Activated CD4-positive, alpha-beta T cell treated with anti-CD3 and anti-CD28 coated beads for 1 hour (primary cell): ENCODE measurements around the gene TMEM38B.
"Not testable (repeated sequence)": the region's sequence is repeated elsewhere in the genome, so short reads cannot be mapped to it uniquely, and the experiment has no call there.

Source experiments
- DNase-seq: peaks from one replicate; pipeline ENCODE4 v3.0.0-alpha.2; 2020

Gene TMEM38B

DNA sequence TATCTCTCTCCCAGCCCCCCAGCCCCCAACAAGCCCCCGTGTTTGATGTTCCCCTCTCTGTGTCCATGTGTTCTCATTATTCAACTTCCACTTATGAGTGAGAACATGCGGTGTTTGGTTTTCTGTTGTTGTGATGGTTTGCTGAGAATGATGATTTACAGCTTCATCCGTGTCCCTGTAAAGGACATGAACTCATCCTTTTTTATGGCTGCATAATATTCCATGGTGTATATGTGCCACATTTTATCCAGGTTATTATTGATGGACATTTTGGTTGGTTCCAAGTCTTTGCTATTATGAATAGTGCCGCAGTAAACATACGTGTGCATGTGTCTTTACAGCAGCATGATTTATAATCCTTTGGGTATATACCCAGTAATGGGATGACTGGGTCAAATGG, 33.9 kb downstream of the TMEM38B start:
- not testable (repeated sequence) for DNase-seq

DNA sequence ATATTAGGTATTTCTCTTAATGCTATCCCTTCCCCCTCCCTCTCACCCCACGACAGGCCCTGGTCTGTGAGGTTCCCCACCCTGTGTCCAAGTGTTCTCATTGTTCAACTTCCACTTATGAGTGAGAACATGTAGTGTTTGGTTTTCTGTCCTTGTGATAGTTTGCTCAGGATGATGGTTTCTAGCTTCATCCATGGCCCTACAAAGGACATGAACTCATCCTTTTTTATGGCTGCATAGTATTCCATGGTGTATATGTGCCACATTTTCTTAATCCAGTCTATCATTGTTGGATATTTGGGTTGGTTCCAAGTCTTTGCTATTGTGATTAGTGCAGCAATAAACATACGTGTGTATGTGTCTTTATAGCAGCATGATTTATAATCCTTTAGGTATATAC, 37.1 kb downstream of the TMEM38B start:
- not testable (repeated sequence) for DNase-seq

DNA sequence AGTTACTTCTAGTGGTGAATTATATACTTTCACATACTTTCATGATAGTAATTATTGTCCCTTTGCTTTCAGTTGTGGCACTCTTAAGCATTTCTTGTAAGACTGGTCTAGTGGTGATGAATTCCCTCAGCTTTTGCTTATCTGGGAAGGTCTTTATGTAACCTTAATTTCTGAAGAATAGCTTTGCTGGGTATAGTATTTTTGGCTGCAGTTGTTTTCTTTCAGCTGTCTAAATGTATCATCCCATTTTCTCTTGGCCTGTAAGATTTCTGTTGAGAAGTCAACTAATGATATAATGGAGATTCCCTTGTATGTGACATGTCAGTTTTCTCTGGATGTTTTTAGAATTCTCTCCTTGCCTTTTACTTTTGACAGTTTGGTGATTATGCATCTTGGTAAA, 41.0 kb downstream of the TMEM38B start:
- no peak for DNase-seq

- DNase-seq = no peak
These were observed 42.9 kb downstream of the TMEM38B start for GRCh38 chr9:105737205-105737604.

DNA sequence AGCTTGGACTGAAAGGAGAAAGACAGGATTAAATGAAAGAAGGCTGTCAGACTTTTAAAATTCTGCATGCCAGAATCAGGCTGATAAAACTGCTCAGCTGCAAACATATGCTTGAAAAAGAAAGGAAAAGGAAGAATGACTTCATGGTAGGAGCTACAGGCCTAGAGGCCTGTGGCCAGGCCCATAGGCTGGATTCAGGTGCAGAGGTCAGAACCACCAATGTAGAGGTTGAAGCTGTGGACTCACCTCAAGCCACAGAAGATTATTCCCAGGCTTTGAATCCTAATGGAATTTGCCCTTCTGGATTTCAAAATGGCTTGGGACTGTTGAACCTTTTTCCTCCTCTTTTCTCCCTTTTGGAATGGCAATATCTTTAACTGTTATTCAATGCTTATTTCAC, 47.7 kb downstream of the TMEM38B start:
- DNase-seq = no peak

DNA sequence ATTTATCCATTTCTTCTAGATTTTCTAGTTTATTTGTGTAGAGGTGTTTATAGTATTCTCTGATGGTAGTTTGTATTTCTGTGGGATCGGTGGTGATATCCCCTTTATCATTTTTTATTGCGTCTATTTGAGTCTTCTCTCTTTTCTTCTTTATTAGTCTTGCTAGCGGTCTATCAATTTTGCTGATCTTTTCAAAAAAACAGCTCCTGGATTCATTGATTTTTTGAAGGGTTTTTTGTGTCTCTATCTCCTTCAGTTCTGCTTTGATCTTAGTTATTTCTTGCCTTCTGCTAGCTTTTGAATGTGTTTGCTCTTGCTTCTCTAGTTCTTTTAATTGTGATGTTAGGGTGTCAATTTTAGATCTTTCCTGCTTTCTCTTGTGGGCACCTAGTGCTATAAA, 53.0 kb downstream of the TMEM38B start:
- not testable (repeated sequence) for DNase-seq

GRCh38 chr9:105751761-105752160, 57.4 kb downstream of the TMEM38B start:
- DNase-seq = no peak

- DNase-seq = no peak
These were observed 63.3 kb downstream of the TMEM38B start for GRCh38 chr9:105757496-105758251.

GRCh38 chr9:105760053-105760452, 65.7 kb downstream of the TMEM38B start:
- no peak for DNase-seq

DNA sequence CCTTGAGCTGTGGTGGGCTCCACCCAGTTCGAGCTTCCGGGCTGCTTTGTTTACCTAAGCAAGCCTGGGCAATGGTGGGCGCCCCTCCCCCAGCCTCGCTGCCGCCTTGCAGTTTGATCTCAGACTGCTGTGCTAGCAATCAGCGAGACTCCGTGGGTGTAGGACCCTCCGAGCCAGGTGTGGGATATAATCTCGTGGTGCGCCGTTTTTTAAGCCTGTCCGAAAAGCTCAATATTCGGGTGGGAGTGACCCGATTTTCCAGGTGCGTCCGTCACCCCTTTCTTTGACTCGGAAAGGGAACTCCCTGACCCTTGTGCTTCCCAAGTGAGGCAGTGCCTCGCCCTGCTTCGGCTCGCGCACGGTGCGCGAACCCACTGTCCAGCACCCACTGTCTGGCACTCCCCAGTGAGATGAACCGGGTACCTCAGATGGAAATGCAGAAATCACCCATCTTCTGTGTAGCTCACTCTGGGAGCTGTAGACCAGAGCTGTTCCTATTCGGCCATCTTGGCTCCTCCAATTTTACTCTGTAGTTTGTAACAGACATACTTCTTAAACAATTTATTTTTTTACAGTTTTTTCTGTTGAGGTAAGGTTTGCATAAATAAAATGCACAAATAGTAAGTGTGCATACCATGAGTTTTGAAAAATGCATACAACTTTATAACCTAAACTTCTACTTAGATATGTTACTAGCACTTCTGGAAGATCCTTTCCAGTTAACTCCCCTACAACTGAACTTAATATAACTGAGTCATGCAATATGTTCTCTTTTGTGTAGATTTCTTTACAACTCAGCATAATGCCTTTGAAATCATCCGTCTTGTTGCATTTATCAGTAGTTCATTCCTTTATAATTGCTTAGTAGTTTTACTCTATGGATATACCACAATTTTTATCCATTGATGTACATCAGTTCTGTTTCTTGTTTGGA, 88.5 kb downstream of the TMEM38B start:
- DNase-seq = not testable (repeated sequence)

DNA sequence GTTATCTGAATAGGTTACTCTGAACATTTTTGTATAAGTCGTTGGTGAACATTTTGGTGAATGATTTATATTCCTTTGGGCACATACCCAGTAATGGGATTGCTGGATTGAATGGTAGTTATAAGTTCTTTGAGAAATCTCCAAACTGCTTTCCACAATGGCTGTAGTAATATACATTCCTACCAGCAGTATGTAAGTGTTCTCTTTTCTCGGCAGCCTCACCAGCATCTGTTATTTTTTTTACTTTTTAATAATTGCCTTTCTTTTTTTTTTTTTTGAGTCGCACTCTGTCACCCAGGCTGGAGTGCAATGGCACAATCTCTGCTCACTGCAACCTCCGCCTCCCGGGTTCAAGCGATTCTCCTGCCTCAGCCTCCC, 89.1 kb downstream of the TMEM38B start:
- not testable (repeated sequence) for DNase-seq

- not testable (repeated sequence) for DNase-seq
These were observed 92.5 kb downstream of the TMEM38B start for GRCh38 chr9:105786796-105787195.

DNA sequence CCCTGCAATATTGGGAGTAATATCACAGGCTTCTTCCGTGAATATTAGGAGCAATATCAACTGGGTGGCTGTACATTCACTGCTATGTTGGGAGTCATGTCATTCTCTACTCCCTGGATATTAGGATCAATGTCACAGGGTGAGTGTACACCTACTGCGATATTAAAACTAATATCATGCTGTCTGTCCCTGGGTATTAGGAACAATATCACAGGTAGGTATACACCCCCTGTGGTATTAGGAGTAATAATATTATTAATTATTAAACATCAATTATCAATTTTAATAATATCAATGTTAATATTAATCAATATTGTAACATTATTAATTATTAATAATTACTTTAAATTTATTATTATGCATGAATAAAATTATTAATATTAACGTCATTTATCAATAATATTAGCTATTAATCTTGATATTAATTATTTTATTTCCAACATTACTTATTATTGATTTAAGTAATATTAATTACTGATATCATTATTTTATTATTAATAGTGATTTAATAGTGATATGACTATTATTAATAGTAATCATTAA, 121.9 kb downstream of the TMEM38B start:
- no peak for DNase-seq

- no peak for DNase-seq
These were observed 122.6 kb downstream of the TMEM38B start for GRCh38 chr9:105816981-105817380.

DNA sequence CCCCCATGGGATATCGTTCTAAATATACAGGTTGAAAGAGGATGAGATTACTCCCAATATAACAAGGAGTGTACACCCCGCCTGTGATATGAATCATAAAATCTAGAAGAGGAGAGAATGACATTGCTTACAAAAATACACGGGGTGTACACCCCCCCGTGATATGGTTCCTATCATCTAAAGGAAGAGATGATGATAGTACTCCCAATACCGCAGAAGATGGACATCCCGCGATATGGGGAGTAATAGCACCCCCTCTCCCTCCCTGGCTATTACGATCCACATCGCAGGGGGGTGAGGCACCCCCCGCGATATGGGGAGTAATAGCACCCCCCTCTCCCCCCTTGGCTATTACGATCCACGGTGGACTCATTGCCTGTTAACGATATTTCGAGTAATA, 124.6 kb downstream of the TMEM38B start:
- DNase-seq = no peak

DNA sequence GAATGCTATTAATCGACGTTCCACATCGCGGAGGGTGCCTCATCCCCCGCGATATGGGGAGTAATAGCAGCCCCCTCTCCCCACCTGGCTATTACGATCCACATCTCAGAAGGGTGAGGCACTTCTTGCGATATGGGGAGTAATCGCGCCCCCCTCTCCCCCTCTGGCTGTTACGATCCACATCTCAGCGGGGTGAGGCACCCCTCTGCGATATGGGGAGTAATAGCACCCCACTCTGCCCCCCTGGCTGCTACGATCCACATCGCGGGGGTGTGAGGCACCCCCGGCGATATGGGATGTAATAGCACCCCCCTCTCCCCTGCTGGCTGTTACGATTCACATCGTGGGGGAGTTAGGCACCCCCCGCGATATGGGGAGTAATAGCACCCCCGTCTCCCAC, 128.5 kb downstream of the TMEM38B start:
- no peak for DNase-seq
